ENCODE data around the gene KCNK10.

The KCNK10 gene, protein sequence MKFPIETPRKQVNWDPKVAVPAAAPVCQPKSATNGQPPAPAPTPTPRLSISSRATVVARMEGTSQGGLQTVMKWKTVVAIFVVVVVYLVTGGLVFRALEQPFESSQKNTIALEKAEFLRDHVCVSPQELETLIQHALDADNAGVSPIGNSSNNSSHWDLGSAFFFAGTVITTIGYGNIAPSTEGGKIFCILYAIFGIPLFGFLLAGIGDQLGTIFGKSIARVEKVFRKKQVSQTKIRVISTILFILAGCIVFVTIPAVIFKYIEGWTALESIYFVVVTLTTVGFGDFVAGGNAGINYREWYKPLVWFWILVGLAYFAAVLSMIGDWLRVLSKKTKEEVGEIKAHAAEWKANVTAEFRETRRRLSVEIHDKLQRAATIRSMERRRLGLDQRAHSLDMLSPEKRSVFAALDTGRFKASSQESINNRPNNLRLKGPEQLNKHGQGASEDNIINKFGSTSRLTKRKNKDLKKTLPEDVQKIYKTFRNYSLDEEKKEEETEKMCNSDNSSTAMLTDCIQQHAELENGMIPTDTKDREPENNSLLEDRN

DNA sequence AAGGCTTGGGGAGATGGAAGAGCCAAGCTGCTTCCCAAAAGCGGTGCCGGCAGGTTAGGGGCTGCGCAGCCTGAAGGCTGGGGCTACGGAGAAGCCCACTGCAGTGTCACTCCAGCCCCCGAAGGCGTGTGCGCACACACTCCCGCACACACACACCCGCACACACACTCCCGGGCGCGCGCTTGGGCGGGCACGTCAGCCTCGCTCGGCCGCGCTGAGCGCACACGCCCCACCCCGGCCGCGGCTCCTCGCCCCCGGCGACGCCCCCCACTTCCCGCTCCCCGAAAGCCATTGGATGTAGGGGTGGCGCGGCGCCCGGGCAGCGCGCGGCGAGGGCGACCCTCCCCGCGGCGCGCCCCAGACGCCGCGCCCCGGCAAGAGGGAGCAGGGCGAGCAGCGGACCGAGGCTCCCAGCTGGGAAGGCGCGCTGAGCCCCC is at the start of gene KCNK10:
Gene KCNK10, minus strand, starts transcription at position 184 of the 437 bp plus-strand sequence. CDS start 471 bp downstream, outside the sequence.
- DNase-seq = peak; percentile 54

DNA sequence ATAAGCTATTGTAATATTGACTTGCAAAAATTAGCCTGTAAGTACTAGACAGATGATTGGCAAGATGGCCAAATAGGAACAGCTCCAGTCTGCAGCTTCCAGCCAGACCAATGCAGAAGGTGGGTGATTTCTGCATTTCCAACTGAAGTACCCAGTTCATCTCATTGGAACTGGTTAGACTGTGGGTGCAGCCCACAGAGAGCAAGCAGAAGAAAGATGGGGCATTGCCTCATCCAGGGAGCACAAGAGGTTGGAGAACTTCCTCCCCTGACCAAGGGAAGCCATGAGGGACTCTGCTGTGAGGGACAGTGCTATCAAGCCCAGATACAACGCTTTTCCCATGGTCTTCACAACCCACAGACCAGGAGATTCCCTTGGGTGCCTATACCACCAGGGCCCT is 46.4 kb upstream of the KCNK10 start:
- DNase-seq = no peak

DNA sequence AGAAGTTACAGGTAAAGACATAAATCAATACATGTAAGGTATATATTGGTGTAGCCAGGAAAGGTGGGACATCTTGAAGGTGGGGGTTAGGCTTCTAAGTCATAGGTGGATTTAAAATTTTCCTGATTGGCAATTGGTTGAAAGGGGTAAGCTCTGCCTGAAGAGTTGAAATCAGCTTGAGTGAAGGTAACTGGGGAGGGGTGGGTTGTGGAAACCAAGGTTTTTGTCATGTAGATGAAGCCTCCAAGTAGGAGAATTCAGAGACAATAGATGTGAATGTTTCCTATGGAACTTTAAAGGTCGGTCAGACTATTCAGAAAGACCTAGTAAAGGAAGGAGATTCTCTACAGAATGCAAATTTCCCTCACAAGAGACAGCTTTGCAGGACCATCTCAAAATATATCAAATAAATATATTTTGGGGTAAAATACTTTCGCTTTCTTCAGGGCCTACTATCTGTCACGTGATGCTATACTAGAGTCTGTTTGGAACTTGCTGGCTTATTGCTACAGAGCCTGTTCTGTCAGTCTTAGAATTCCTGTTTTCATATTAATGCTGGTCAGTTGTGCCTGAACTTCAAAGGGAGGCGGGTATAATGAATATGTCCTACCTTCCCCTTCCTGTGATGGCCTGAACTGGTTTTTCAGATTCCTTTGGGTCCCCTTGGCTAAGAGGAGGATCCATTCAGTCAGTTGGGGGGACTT is 41.8 kb upstream of the KCNK10 start:
- no peak for DNase-seq

DNA sequence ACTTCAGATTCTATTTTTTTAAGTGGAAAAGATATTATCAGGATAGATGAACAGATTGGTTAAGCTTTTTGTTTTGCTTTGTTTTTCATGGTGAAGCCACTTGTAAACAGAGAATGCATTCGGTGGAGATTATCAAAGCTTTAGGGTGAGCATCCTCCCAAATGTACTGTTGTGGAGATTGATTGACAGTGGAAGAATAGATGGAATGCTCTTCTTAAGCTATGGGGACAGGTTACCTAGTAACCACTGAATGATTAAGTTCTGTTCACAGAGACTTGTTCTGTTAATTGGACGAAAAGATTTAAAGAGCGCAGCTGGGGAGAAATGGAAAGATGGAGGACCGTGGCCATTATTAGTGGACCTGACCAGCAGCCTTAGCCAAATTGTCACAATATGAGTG is 40.6 kb upstream of the KCNK10 start:
- DNase-seq = no peak

DNA sequence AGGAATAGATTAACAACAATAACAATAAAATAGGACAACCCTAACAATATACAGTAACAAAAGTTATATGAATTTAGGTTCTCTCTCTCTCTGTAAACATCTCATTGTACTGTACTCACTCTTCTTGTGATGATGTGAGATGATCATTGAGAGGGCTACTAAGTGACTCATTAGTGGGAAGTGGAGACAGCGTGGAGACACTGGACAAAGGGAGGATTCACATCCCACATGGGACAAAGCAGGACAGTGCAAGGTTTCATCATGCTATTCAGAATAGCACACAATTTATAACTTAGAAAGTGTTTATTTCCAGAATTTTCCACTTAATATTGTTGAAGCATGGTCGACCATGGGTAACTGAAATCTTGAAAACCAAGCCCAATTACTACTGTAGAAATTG is 36.4 kb upstream of the KCNK10 start:
- DNase-seq = no peak

DNA sequence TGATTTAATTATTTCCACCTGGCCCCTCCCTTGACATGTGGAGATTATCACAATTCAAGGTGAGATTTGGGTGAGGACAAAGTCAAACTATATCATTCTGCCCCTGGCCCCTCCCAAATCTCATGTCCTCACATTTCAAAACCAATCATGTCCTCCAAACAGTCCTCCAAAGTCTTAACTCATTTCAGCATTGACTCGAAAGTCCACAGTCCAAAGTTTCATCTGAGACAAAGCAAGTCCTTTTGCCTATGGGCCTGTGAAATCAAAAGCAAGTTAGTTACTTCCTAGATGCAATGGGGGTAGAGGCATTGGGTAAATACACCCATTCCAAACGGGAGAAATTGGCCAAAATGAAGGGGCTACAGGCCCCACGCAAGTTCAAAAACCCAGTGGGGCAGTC is 31.3 kb upstream of the KCNK10 start:
- DNase-seq = no peak

DNA sequence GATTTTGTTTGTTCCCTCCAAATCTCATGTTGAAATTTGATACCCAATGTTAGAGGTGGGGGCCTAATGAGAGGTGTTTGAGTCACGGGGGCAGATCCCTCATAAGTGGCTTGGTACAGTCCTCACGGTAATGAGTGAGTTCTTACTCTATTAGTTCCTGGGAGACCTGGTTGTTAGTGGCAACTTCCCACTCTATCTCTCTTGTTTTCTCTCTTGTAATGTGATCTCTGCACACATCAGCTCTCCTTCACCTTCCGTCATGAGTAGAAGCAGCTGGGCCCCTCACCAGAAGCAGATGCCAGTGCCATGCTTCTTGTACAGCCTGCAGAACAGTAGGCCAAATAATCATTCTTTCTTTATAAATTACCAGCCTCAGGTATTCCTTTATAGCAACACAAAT is 29.6 kb upstream of the KCNK10 start:
- peak; percentile 95 for DNase-seq

DNA sequence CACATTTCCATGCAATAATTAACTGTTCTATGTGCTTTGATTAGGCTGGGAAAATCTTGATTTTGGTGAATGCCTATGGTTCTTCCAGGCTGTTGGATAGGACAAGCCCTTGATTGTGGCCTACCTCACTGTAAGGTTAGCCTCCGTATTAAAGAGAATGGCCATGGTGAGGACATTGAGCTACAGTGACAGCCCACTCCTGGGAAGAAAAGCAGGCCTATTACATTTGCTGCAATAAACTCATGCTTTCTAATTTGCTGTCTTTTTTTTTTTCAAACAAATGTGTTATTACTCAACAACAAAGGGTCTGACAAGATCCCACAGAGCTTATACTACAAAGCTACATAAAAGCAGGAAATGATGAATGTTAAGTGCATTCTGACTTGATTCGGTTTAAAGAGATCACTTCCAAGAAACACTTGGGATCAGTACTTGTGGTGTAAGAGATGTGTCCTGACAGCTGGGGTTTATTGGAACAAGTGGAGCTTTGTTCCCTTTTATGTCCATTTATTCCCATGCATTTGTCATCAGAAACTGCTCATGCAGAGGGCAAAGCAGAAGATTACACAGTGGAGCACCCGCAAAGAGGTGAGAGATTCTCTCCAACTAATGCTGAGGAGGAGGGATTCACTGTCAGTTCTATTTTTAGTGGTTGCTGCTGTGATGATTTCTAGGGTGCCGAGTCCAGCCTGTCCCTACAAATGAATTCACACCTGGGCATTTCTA is 29.1 kb upstream of the KCNK10 start:
- DNase-seq = no peak

DNA sequence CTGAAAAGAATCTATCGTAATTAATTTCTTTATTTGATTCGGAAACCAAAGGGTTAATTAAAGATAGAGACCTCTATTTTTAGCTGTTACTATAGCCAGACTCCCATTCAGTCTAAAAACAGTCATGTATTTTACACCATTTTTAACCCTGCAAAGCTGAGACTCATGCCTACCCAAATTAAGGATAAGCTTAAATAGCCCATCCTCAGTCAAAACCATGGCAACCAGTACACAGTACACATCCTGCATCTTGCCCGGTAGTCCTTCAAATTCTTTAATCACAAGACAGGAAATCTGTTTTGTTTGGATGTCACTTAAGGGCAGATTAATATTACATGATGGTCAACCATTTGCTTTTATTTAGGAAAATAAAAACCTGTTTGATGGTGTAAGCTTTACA is 25.5 kb upstream of the KCNK10 start:
- DNase-seq = peak; percentile 32

DNA sequence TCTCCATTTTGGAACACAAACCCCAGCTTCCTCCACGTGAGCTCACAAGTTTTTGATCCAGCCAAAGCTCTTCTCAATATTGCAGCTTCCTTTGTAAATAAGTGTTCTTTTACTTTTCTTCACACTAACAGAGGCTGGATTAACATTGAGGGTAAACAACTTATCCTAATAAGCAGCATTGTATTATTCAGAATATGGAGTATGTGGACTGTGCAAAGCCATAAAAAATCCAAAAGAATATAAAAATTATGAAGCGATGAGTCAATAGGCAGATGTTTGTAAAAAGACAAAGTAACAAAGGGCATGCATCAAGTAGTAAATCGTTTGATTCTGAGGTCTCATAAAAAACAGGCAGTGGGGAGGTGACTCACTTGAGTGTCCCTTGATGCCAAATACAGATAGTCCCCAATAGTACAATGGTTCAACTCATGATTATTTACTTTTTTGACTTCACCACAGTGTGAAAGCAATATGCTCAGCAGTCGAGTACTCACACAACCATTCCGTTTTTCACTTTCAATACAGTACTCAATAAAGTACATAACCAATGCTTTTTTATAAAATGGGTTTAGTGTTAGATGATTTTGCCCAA is 23.1 kb upstream of the KCNK10 start:
- DNase-seq = peak; percentile 44

DNA sequence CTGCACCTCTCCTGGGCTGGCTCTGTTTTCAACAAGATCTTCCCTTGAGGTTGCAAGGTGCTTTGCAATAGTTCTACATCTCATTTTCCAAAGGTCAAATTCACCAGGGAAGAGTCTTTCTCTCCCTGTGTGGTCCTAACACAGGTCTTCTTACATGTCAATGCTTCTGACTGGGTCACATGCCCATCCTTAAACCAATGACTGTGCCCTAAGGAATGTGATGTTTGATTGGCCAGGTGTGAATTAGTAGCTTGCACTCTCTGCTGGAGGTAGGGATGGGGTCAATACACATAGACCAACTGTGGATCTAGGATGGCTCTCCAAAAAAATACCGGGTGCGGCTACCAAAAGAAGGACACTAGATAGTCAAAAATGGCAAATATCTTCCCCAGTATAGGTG is 19.9 kb upstream of the KCNK10 start:
- DNase-seq = no peak

DNA sequence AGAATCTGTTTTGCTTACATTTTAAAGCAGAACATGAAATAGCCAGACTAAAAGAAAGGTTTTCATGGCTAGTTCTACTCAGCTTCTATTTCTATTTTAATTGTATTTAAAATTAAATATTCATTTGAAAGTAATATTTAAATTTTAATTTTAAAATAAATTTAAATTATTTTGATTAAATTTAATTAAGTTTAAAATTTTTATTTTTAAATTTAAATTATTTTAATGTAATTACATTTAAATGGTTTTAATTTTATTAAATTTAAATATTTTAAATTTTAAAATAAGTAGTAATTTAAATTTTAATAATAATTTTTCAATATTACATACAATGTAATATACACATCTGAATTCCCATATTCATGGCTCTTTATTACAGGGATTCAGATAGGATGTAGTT is 17.3 kb upstream of the KCNK10 start:
- no peak for DNase-seq

DNA sequence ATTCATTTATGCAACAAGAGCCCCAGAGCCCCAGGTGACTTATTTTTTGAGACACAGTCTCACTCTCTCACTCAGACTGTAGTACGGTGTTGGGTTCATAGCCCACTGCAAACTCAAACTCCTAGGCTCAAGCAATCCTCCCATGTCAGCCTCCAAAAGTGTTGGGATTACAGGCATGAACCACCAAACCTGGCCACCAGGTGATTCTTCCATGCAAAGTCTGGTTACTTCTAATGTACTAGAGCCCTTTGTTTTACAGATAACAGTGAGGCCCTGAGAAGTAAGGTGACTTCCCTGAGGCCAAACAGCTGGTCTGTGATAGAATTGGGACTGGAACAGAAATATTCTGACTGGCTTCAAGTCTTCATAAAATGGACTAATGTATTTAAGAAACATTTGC is 10.0 kb upstream of the KCNK10 start:
- no peak for DNase-seq

DNA sequence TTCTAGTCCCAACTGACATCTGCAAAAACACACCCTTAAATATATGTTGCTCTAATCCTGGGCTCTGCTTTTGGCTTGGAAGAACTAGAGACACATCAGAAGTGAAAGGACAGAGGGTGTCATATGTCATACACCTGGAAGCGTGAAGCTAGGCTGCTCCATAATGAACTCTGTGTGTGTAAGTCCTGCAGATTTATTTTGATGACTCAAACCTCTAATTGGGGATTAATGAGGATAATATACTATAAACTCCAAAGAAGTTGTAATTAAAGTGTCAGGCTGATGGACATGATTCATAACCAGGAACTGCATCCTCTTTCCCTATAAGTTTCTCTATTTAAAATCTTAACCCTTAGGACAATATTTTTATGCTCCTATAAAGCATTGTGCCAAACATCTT is 4.4 kb upstream of the KCNK10 start:
- DNase-seq = peak; percentile 59

DNA sequence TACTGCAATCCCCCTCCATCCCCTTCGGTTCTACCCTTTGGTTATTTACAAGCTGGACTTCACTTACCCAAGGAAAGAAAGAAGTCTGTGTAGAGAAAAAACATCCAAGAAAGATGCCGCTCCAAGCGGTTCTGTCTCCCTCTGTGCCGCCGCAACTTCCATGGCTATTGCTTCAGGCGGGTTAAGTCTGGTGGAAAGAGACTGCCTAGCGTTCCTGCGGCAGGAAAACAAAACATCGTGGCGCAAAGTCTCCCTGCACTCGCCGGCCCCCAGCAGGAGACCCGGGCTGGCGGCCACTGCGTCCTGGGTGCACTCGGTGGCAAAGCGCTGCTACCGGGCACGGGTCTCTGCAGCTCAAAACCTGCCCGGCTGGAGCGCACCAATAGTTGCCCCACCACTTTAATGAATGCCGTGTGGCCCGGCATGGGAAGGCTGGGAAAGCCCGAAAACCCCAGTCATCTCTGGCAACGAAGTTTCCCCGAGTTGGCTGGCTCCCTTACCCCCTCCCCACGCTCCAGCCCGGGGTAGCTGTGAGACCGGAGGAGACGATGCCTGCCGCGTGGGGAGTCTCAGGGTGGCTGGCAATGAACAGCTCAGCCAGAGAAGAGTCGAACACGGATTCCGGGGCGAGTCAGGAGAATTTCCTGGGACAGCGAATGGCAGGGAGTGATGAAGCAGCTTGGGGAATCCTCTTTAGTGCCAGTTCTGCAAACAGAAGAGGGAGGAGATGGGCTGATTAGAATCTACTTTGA is 3.5 kb upstream of the KCNK10 start:
- DNase-seq = no peak

DNA sequence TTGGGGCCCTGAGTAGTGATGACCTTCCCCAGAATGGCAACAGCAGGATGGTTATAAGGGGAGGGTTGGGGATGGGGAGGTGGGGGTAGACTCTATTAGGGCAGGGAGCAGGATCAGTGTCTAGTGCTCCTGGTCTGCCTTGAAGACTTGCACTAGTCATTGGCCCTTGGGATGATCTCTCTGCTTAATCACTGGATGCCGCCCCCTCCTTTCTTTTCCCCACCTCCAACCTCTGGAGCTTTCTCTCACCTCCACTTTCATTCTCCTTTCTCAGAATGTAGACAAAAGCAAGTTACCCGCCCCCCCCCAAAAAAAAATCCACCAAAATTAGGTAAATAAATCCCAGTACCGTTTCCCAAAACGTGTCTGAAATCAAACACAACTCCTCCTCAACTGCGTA is 2.8 kb upstream of the KCNK10 start:
- no peak for DNase-seq

DNA sequence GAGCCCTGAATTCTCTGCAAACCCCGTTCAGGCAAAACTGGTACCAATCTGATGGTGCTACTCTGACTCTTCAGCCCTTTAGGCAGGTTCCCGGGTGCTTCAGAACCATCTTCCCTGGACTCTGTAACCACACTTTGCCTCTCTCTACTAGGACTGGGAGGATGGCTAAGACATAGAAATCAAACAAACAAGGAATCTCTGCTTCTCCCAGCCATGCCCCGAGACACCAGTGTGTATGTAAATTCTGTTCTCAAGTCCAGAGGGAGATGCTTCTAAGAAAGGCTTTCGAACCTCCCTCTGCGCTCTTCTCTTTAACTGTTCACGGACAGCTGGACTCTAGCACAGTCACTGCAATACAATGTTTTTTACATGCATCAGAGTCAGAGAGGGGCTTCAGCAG is 1.9 kb upstream of the KCNK10 start:
- no peak for DNase-seq

DNA sequence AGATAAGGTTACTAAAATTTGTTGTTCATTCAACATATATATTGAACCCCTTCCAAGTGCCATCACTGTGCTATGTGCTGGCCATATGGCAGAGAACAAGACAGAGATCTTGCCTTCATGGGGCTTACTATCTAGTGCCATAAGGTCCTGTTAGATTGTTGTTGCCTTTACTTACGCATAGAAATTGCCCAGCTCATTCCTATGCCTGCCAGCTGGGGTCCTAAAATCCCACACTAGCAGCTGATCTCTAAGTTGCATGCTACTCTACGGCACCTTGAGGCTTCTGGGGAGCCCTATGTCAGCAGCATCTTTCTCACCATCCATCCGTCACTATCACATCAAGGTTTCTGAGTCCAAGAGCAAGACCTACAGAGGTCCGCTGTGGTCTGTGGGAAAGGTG is 1.4 kb upstream of the KCNK10 start:
- no peak for DNase-seq

DNA sequence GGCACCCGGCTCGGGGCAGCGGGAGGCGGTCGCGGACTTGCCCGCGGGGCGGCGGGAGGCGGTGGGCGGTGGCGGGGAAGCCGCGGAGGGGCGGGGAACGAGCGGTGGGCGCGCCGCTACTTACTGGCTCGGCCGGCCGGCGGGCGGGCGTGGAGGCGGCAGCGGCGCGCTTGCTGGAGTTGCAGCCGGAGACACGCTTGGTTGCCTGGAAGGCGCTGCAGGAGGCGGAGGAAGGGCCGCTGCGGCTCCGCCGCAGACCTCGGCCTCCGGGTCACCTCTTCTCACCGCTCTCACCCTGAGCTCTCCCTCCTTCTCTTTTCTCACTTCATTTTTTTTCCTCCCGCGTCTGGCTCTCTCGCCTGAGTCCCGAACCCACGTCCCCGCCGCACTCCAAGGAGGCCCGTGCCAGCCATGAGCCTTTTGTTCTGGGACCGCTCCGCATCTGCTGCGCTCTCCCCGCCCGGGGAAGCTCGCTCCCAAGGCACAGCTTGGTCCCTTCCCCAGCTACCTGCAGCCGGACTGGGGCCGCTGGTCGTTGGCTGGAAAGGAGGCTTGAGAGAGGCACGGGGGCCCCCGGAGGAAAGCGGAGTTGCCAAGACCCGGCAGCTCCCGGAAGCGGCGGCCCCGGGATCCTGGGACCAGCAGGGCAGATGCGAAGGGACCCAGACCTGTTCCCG is 592 bp upstream of the KCNK10 start:
- DNase-seq = peak; percentile 54

DNA sequence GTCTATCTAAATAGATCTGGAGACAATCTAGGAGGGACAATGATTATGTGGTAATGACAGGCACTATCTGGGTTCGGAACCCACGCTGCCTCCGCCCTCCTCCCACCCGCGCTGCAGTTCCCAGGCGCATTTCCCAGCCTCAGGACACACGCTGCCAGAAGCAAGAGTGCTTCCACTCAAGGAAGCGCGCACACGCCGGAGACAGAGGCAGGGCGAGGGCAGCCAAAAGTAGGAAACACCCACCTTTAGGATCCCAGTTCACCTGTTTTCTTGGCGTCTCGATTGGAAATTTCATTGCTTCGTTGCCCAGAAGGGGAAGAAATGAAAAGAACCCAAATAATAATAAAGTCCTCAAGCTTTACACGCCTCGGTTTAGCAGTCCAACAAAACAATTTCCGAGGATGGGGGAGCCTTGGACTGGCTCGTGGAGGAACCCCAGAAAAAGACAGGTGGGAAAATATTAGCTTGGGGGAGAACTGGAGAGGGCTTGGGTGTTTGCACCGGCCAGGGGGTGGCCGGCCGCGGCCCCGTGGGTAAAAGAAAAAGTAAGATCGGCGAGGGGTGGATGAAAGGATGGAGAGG is 474 bp downstream of the KCNK10 start:
- DNase-seq = peak; percentile 36
